Body of pancreas (tissue), 4 donors: ENCODE data around the gene ITPKC. TPM values are rescaled to one million over a fixed set of nuclear protein-coding genes. Genes with fewer than 3 reads are reported as not detected.
A peak's percentile ranks its signal among the peaks of the same experiment; 100 is the strongest.

Experiments
- ATAC-seq: fragments of 150-250 bp; one replicate; pipeline ENCODE4 v1.9.1; 2016
- DNase-seq, 4 donors: peaks; one replicate each; pipeline ENCODE4 v3.0.0-alpha.2; 2019
- H3K27ac ChIP-seq, 4 donors: fragments of 200-600 bp; sonication (generic); 1 replicate in 3 of 4; 2 replicates in 1 of 4; pipeline versions ENCODE4 v1.5.1 to v1.6.1; 2016 to 2019; ENCODE audit warnings: mild to moderate bottlenecking in 1 of 4, mixed read lengths in 1 of 4, moderate library complexity in 1 of 4
- H3K27me3 ChIP-seq, 2 donors: fragments of 200-600 bp; sonication (generic); one replicate each; pipeline ENCODE4 v1.6.0; 2016; ENCODE audit warnings: mild to moderate bottlenecking in 1 of 2
- H3K36me3 ChIP-seq, 2 donors: fragments of 200-600 bp; sonication (generic); replicated peaks in 1 of 2; 2 replicates each; pipeline ENCODE4 v1.5.1; 2016; ENCODE audit warnings: low read depth in 2 of 2; ENCODE audit not compliant: insufficient read depth in 1 of 2
- H3K4me1 ChIP-seq: fragments of 200-600 bp; sonication (generic); one replicate; pipeline ENCODE4 v1.6.0; 2016
- H3K4me3 ChIP-seq, 2 donors: fragments of 200-600 bp; sonication (generic); 1 replicate in 1 of 2; 2 replicates in 1 of 2; pipeline ENCODE4 v1.5.1; 2016 to 2019
- H3K9me3 ChIP-seq, 3 donors: fragments of 200-600 bp; sonication (generic); 1 replicate in 2 of 3; 2 replicates in 1 of 3; pipeline ENCODE4 v1.5.1; 2016
- CTCF ChIP-seq, 7 experiments: fragments of 450-650 bp in 4 of 7; fragments of 200-600 bp in 3 of 7; sonication (generic) in 3 of 7; IDR thresholded peaks; one replicate each; pipeline ENCODE4 v1.5.1; 2016 to 2019; ENCODE audit warnings: antibody characterized with exemption in 7 of 7
- POLR2A ChIP-seq, 3 donors: fragments of 450-650 bp; IDR thresholded peaks; one replicate each; pipeline ENCODE4 v1.6.1; 2016; ENCODE audit warnings: antibody characterized with exemption in 3 of 3, mild to moderate bottlenecking in 2 of 3
- WGBS, 2 donors: methylation state at CpG; one replicate each; pipeline ENCODE4 v1.1.5; 2017; 5-methylcytosine and 5-hydroxymethylcytosine counted together
- intact Hi-C: fragments of 100-400 bp; cut with DNase I; formaldehyde crosslinking; loops from one replicate; pipeline ENCODE4 v1.15.1; 2023
- total RNA-seq, 2 donors: library from RNA; depleted of rRNA; stranded (reverse); fragments of >200 nt; gene quantifications; one replicate each; pipeline ENCODE4 v1.1.0, GENCODE V29; 2016

Gene ITPKC
- total RNA-seq, 2 donors from 2014 or later, result 14.0 to 27.7 TPM

DNA sequence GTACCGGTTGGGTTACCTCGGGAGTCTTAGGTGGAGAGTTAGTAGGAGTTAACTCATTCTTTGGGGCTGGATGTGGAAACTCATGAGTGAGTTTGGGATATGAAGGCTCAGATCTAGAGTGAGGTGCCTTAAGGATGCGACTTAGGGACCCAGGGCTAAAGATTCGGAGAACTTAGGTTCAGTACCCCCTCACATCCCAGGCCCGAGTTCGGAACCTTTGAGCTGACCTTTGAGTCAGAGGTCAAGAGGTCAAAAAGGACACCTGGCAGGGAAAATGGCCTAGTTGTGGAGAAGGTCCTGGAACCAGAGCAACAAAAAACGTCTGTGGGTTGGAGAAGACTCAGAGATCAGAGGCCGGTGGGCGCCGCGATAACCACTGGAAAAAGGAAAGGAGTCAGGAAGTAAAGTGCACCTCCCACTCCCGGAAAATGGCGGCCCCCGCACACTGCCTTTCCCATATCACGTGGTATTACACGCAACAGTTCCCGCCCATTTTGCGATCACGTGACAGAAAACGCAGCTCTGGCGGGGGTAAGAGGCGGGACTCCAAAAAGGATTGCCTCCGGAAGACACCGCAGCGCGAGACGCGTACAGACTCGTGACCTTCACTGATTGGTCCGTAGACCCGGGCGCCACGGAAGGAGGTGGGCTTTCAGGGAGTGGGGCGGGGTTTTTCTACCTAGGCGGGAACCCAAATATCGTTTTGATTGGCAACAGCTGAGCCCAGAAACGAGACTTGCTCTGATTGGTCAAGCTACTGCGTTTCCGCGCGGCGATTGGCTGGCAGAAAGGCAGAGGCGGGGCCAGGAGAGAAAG is 33.4 kb downstream of the ITPKC start, which contains the start of gene ACTMAP:
TSS of gene ACTMAP (minus strand) at position 420 of the 816 bp plus-strand sequence. CDS start 674 bp downstream, outside the sequence.
- Histone ChIP-seq H3K4me1 (peaks cover 45% of the 10 kb centered on the region), H3K27ac (peak within 1 kb of the TSS; percentile 82 to 98 (median 91)), H3K9me3 (no peaks in the 10 kb centered on the region), H3K36me3 (no peaks in the 10 kb centered on the region), H3K27me3 (no peaks in the 10 kb centered on the region), H3K4me3 (peak within 1 kb of the TSS; percentile 38 to 61)
- DNase-seq (peak; percentile 99 to 100 (median 100)), ATAC-seq (peak; percentile 93)
- 0% methylated on average over 43 of the region's 43 CpGs for WGBS, 2 donors
- TF ChIP-seq POLR2A (IDR thresholded peaks at IDR 0.05) (peak in 2 of 3 donors; percentile 64 to 79), CTCF (IDR thresholded peaks at IDR 0.05) (peak in 1 of 7 experiments; percentile 37)
- intact Hi-C loops, result no loop called here

GRCh38 chr19:40750874-40751537 is 34.1 kb downstream of the ITPKC start, which contains the start of gene SNRPA:
Gene SNRPA (plus strand): TSS chr19:40751203. CDS start chr19:40751409, 206 bp downstream.
- Histone ChIP-seq H3K27me3 (no peaks in the 10 kb centered on the region), H3K36me3 (no peaks in the 10 kb centered on the region), H3K27ac (peak within 1 kb of the TSS; percentile 82 to 98 (median 91)), H3K4me1 (peaks cover 52% of the 10 kb centered on the region), H3K9me3 (no peaks in the 10 kb centered on the region), H3K4me3 (peak within 1 kb of the TSS; percentile 38 to 61)
- 0% methylated on average over 12 to 42 of the region's 46 CpGs for WGBS, 2 donors
- intact Hi-C loops, result no loop called here
- DNase-seq (peak; percentile 97 to 98 (median 98)), ATAC-seq (peak; percentile 83)
- TF ChIP-seq CTCF (IDR thresholded peaks at IDR 0.05) (no peak), POLR2A (IDR thresholded peaks at IDR 0.05) (peak; percentile 41 to 86 (median 84))

DNA sequence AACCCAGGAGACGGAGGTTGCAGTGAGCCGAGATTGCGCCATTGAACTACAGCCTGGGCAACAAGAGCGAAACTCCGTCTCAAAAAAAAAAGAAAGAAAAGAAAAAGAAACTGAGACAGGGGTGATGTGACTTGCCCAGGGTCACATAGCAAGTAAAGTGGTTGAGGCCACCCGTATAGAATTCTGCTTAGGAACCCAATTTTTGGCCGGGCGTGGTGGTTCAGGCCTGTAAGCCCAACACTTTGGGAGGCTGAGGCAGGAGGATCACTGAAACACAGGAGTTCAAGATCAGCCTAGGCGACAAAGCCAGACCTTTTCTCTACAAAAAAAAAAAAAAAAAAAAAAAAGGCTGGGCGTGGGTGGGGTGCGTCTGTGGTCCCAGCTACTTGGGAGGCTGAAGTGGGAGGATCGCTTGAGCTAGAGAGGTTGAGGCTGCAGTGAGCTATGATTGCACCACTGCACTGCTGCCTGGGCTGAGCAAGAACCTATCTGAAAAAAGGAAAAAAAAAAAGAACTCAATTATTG is 35.4 kb downstream of the ITPKC start:
- DNase-seq, result no peak
- 65 to 70% methylated on average over 12 of the region's 12 CpGs for WGBS, 2 donors
- no peaks in the 10 kb centered on the region for H3K27me3 ChIP-seq
- peaks cover 0 to under 1% of the 10 kb centered on the region in 2 donors for H3K36me3 ChIP-seq
- no peak for ATAC-seq
- peak overlapping the region in 2 of 4 donors; percentile 93 to 98 for H3K27ac ChIP-seq
- intact Hi-C loops, result no loop called here
- H3K9me3 ChIP-seq, result no peaks in the 10 kb centered on the region
- H3K4me1 ChIP-seq, result peaks cover 56% of the 10 kb centered on the region
- peak overlapping the region; percentile 38 to 61 for H3K4me3 ChIP-seq
- TF ChIP-seq POLR2A (IDR thresholded peaks at IDR 0.05), result no peak
- no peak for TF ChIP-seq CTCF (IDR thresholded peaks at IDR 0.05)

DNA sequence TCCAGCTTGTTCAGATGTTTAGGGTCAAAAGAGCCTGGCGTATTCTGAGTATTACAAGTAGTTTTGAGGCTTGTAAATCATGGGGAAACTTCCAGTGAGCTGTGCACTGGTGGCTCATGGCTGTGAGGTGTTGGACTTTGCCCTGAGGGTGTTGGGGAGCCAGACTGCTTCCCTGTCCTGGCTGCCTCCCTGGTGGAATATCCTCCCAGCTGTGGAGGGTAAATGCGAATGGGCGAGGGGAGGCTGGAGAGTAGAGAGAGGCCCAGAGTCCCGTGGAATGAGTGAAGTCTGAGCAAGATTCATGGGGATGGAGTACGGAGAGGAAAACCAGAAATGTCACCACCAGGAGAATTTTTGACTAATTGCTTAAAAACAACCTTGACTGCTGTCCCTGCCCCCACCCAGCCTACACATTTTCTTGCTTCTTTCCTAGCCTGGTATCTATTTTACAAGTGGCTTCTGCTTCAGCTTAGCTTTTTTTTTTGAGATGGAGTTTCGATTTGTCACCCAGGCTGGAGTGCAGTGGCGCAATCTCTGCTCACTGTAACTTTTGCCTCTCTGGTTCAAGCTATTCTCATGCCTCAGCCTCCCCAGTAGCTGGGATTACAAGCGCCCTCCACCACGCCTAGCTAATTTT is 37.8 kb downstream of the ITPKC start:
- TF ChIP-seq CTCF (IDR thresholded peaks at IDR 0.05) (no peak), POLR2A (IDR thresholded peaks at IDR 0.05) (no peak)
- Histone ChIP-seq H3K27me3 (no peaks in the 10 kb centered on the region), H3K4me3 (no peak overlapping the region), H3K4me1 (peaks cover 45% of the 10 kb centered on the region), H3K9me3 (no peaks in the 10 kb centered on the region), H3K27ac (peak overlapping the region in 3 of 4 donors; percentile 32 to 81 (median 56)), H3K36me3 (peaks cover 0 to 20% of the 10 kb centered on the region in 2 donors)
- peak; percentile 44 to 55 (median 50) for DNase-seq
- 44 to 60% methylated on average over 9 of the region's 9 CpGs for WGBS, 2 donors
- ATAC-seq, result no peak
- intact Hi-C loops, result no loop called here
